Gastroesophageal sphincter (tissue), 4 donors: ENCODE measurements around the gene EIF4EBP3. TPM values are rescaled to one million over a fixed set of nuclear protein-coding genes. Genes with fewer than 3 reads are reported as not detected.

Source experiments
- ATAC-seq: fragments of 150-250 bp; one replicate; pipeline ENCODE4 v1.9.1; 2016; ENCODE audit warnings: mild to moderate bottlenecking, moderate library complexity
- H3K27ac ChIP-seq, 4 donors: fragments of 200-600 bp; sonication (generic) in 3 of 4; 1 replicate in 3 of 4; 2 replicates in 1 of 4; pipeline ENCODE4 v1.5.1; 2016 to 2019
- H3K27me3 ChIP-seq: fragments of 200-600 bp; sonication (generic); one replicate; pipeline ENCODE4 v1.5.1; 2019
- H3K36me3 ChIP-seq, 2 donors: fragments of 200-600 bp; sonication (generic); one replicate each; pipeline ENCODE4 v1.5.1; 2019; ENCODE audit warnings: control low read depth in 1 of 2
- H3K4me1 ChIP-seq, 3 donors: fragments of 200-600 bp; sonication (generic); 1 replicate in 2 of 3; 2 replicates in 1 of 3; pipeline ENCODE4 v1.5.1; 2016 to 2019; ENCODE audit warnings: control low read depth in 2 of 3
- H3K4me3 ChIP-seq, 2 donors: fragments of 200-600 bp; sonication (generic); one replicate each; pipeline ENCODE4 v1.5.1; 2019; ENCODE audit warnings: mild to moderate bottlenecking in 1 of 2, moderate library complexity in 1 of 2
- H3K9me3 ChIP-seq, 3 donors: fragments of 200-600 bp; sonication (generic); one replicate each; pipeline ENCODE4 v1.5.1; 2017 to 2019; ENCODE audit warnings: control low read depth in 2 of 3
- CTCF ChIP-seq, 4 experiments: fragments of 200-600 bp in 2 of 4; fragments of 450-650 bp in 2 of 4; sonication (generic) in 1 of 4; IDR thresholded peaks; one replicate each; pipeline ENCODE4 v1.5.1; 2017 to 2019; ENCODE audit warnings: antibody characterized with exemption in 4 of 4, mild to moderate bottlenecking in 2 of 4, moderate library complexity in 2 of 4
- EP300 ChIP-seq: sonication (generic); formaldehyde crosslinking; IDR thresholded peaks from one replicate; pipeline ENCODE4 v1.6.1; 2017; ENCODE audit warnings: antibody characterized with exemption, mild to moderate bottlenecking
- POLR2A ChIP-seq, 2 donors: fragments of 450-650 bp; IDR thresholded peaks; one replicate each; pipeline ENCODE4 v1.6.1; 2017; ENCODE audit warnings: antibody characterized with exemption in 2 of 2, mild to moderate bottlenecking in 2 of 2, moderate library complexity in 1 of 2
- POLR2AphosphoS5 ChIP-seq: sonication (generic); formaldehyde crosslinking; IDR thresholded peaks from one replicate; pipeline ENCODE4 v1.6.1; 2017; ENCODE audit warnings: antibody characterized with exemption
- WGBS, 2 donors: methylation state at CpG; one replicate each; pipeline ENCODE4 v1.1.5; 2018; ENCODE audit warnings: low coverage in 1 of 2; 5-methylcytosine and 5-hydroxymethylcytosine counted together
- total RNA-seq, 4 donors: library from RNA; depleted of rRNA; stranded (reverse); fragments of >200 nt; gene quantifications; one replicate each; pipeline ENCODE4 v1.1.0, GENCODE V29; 2016

Gene EIF4EBP3
- total RNA-seq, 4 donors from 2014 or later, result 1.8 to 21.5 (median 11.2) TPM

DNA sequence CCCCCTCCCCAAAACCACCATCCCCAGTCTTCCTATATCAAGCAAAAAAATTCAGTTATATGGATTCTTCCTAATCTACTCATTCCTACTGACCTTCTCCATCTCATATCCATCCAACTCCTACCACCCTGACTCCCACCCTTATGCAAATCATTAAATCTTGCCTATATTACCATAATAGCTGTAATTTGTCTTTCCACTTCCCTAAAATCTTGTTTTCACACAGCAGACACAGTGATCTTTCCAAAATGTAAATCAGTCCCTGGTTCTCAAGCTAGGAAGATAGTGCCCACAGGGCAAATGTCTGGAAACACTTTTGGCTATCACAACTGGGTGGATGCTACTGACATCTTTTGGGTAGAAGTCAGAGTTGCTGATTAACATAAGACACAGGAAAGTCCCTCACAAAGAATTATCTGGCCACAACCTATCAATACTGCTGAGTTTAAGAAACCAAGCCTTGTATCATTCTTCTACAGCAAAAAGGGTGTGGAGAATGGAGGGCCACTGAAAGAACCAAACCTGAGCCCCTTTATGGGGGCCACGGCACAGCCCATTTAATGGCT lies 8.4 kb downstream of the EIF4EBP3 start:
- Histone ChIP-seq H3K4me1 (peaks cover 8 to 38% (median 11%) of the 10 kb centered on the region in 3 donors), H3K4me3 (peak overlapping the region in 1 of 2 donors; percentile 79), H3K36me3 (peaks cover 0 to 24% of the 10 kb centered on the region in 2 donors), H3K9me3 (no peaks in the 10 kb centered on the region), H3K27me3 (no peaks in the 10 kb centered on the region), H3K27ac (peak overlapping the region in 2 of 4 donors; percentile 89 to 91)
- TF ChIP-seq POLR2AphosphoS5 (no peak), POLR2A (IDR thresholded peaks at IDR 0.05) (no peak), EP300 (no peak), CTCF (IDR thresholded peaks at IDR 0.05) (no peak)
- WGBS, 2 donors, result 78% methylated on average over 1 of the region's 1 CpG; no CpG with 5 or more reads in 1 of the 2 donors
- ATAC-seq, result no peak

GRCh38 chr5:140556438-140556837 lies 9.0 kb downstream of the EIF4EBP3 start:
- peak overlapping the region in 2 of 4 donors; percentile 89 to 91 for H3K27ac ChIP-seq
- H3K36me3 ChIP-seq, result peaks cover 0 to 24% of the 10 kb centered on the region in 2 donors
- peak overlapping the region; percentile 77 to 79 for H3K4me3 ChIP-seq
- WGBS, 2 donors, result 6 to 8% methylated on average over 5 to 6 of the region's 6 CpGs
- ATAC-seq, result no peak
- peaks cover 8 to 39% (median 11%) of the 10 kb centered on the region in 3 donors for H3K4me1 ChIP-seq
- H3K9me3 ChIP-seq, result no peaks in the 10 kb centered on the region
- no peak for TF ChIP-seq POLR2A (IDR thresholded peaks at IDR 0.05)
- no peak for TF ChIP-seq CTCF (IDR thresholded peaks at IDR 0.05)
- no peak for TF ChIP-seq EP300
- no peak for TF ChIP-seq POLR2AphosphoS5
- H3K27me3 ChIP-seq, result no peaks in the 10 kb centered on the region

GRCh38 chr5:140557136-140557805 lies 9.8 kb downstream of the EIF4EBP3 start, which contains the start of gene SRA1:
SRA1 (minus strand) TSS chr5:140557473; CDS start chr5:140557452, 21 bp downstream.
- H3K4me3 ChIP-seq, result peak within 1 kb of the TSS; percentile 77 to 79

DNA sequence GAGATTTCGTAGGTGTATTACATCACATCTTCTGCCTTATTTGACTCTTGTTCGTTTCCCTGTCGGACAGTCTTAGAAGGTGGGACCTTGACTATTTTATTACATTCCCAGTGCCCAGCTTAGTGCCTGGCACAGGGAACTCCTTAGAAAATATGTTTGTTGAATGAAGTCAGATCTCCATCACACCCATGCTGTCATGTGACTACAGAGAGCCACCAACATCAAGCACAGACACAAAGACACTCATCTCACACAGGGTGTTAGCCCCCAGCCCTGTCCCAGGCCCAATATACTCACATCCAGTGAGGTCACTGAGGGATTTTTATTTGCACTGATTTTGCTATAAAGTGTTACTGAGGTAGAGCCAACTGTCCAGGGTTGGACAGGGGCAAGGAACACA lies 10.5 kb downstream of the EIF4EBP3 start:
- Histone ChIP-seq H3K4me1 (peaks cover 8 to 55% (median 14%) of the 10 kb centered on the region in 3 donors), H3K27ac (peak overlapping the region; percentile 81 to 91 (median 90)), H3K9me3 (no peaks in the 10 kb centered on the region), H3K36me3 (peaks cover 0 to 25% of the 10 kb centered on the region in 2 donors), H3K4me3 (no peak overlapping the region), H3K27me3 (no peaks in the 10 kb centered on the region)
- TF ChIP-seq CTCF (IDR thresholded peaks at IDR 0.05) (no peak), POLR2AphosphoS5 (no peak), POLR2A (IDR thresholded peaks at IDR 0.05) (no peak), EP300 (no peak)
- 86% methylated on average over 3 of the region's 3 CpGs; no CpG with 5 or more reads in 1 of the 2 donors for WGBS, 2 donors
- ATAC-seq, result no peak

More at GRCh38 chr5:140557136-140557805, 9.8 kb downstream of the EIF4EBP3 start, which contains the start of gene SRA1:
- peak; percentile 98 for TF ChIP-seq POLR2AphosphoS5
- TF ChIP-seq CTCF (IDR thresholded peaks at IDR 0.05), result peak in 1 of 4 experiments; percentile 7
- no peak for TF ChIP-seq EP300
- TF ChIP-seq POLR2A (IDR thresholded peaks at IDR 0.05), result peak; percentile 90
- no peaks in the 10 kb centered on the region for H3K9me3 ChIP-seq
- peaks cover 0 to 24% of the 10 kb centered on the region in 2 donors for H3K36me3 ChIP-seq
- peak; percentile 98 for ATAC-seq
- H3K27me3 ChIP-seq, result no peaks in the 10 kb centered on the region
- peaks cover 8 to 48% (median 11%) of the 10 kb centered on the region in 3 donors for H3K4me1 ChIP-seq
- H3K27ac ChIP-seq, result peak within 1 kb of the TSS; percentile 81 to 91 (median 90)
- 10 to 40% methylated on average over 1 of the region's 46 CpGs for WGBS, 2 donors
